ENCODE measurements around the gene SMCO2. TPM values are rescaled to one million over a fixed set of nuclear protein-coding genes. Genes with fewer than 3 reads are reported as not detected.

The SMCO2 gene
- polyA plus RNA-seq, 3 donors = 17.4 TPM; not detected in 2

- intact Hi-C loops (cut with micrococcal nuclease) = loop anchor here in 1 of 2 donors (10.0 kb wide), 1 partner anchor 187 kb away; no protein-coding TSS in a partner anchor
- peak overlapping the region in 1 of 2 donors; percentile 54 for H3K4me3 Mint-ChIP-seq
- H3K9me3 ChIP-seq (replicated peaks in 1 of 2; ENCODE audit: control insufficient read depth in 1 of 2, insufficient read depth in 1 of 2, low read length in 2 of 2) = no peaks in the 10 kb centered on the region
- H3K4me2 ChIP-seq (replicated peaks; ENCODE audit: extremely low read depth, low read length, poor library complexity, severe bottlenecking) = peak overlapping the region; percentile 13
- no peak overlapping the region for H3K9ac ChIP-seq (ENCODE audit: insufficient read depth, low read length, poor library complexity, severe bottlenecking)
- no peaks in the 10 kb centered on the region for H3K27me3 ChIP-seq (ENCODE audit: control insufficient read depth in 2 of 2, insufficient read depth in 2 of 2, low read length in 2 of 2)
- no peaks in the 10 kb centered on the region for H3K27me3 Mint-ChIP-seq (ENCODE audit: low read depth in 3 of 3)
- no peak overlapping the region for H2AFZ ChIP-seq (ENCODE audit: insufficient read depth, low read depth, low read length, poor library complexity, severe bottlenecking)
- no peaks in the 10 kb centered on the region for H4K20me1 ChIP-seq (ENCODE audit: insufficient read depth, low read length)
- peaks cover 25% of the 10 kb centered on the region for H3K4me1 Mint-ChIP-seq
- peak; percentile 23 to 52 (median 37) for DNase-seq
- no peak overlapping the region for H3K27ac ChIP-seq (ENCODE audit: low read depth in 1 of 2, low read length in 2 of 2)
- 25% methylated on average over 2 of the region's 2 CpGs for whole genome bisulfite sequencing (ENCODE audit: insufficient coverage)
- no peaks in the 10 kb centered on the region for H3K79me2 ChIP-seq (ENCODE audit: insufficient read depth, low read length)
- peaks cover 22 to 25% of the 10 kb centered on the region in 2 donors for H3K4me1 ChIP-seq (ENCODE audit: control insufficient read depth in 1 of 2, insufficient read depth in 2 of 2, low read length in 2 of 2)
- TF ChIP-seq CTCF (IDR thresholded peaks at IDR 0.05) = no peak
- no peak overlapping the region for H3K4me3 ChIP-seq (replicated peaks in 1 of 3; ENCODE audit: low read depth in 2 of 3, low read length in 3 of 3)
- H3K36me3 ChIP-seq (replicated peaks in 1 of 2; ENCODE audit: control insufficient read depth in 1 of 2, insufficient read depth in 2 of 2, low read length in 2 of 2) = no peaks in the 10 kb centered on the region
- no peaks in the 10 kb centered on the region for H3K36me3 Mint-ChIP-seq
- peaks cover 0 to 2% (median 0%) of the 10 kb centered on the region in 7 donors for H3K9me3 Mint-ChIP-seq
- H3K27ac Mint-ChIP-seq = peak overlapping the region in 3 of 7 donors; percentile 0 to 31 (median 22)
Observed at GRCh38 chr12:27437839-27438238, 8.7 kb upstream of the SMCO2 start.

- TF ChIP-seq CTCF (IDR thresholded peaks at IDR 0.05) = no peak
- no peak overlapping the region for H3K4me2 ChIP-seq (replicated peaks; ENCODE audit: extremely low read depth, low read length, poor library complexity, severe bottlenecking)
- H3K9me3 ChIP-seq (replicated peaks in 1 of 2; ENCODE audit: control insufficient read depth in 1 of 2, insufficient read depth in 1 of 2, low read length in 2 of 2) = peaks cover 0 to 4% of the 10 kb centered on the region in 2 donors
- no peak overlapping the region for H2AFZ ChIP-seq (ENCODE audit: insufficient read depth, low read depth, low read length, poor library complexity, severe bottlenecking)
- no peak overlapping the region for H3K4me3 Mint-ChIP-seq
- peaks cover 6 to 12% (median 9%) of the 10 kb centered on the region in 7 donors for H3K9me3 Mint-ChIP-seq
- no peak overlapping the region for H3K27ac ChIP-seq (ENCODE audit: low read depth in 1 of 2, low read length in 2 of 2)
- no peaks in the 10 kb centered on the region for H3K79me2 ChIP-seq (ENCODE audit: insufficient read depth, low read length)
- H3K36me3 Mint-ChIP-seq = no peaks in the 10 kb centered on the region
- no peak overlapping the region for H3K4me3 ChIP-seq (replicated peaks in 1 of 3; ENCODE audit: low read depth in 2 of 3, low read length in 3 of 3)
- no peaks in the 10 kb centered on the region for H4K20me1 ChIP-seq (ENCODE audit: insufficient read depth, low read length)
- H3K36me3 ChIP-seq (replicated peaks in 1 of 2; ENCODE audit: control insufficient read depth in 1 of 2, insufficient read depth in 2 of 2, low read length in 2 of 2) = no peaks in the 10 kb centered on the region
- H3K4me1 Mint-ChIP-seq = no peaks in the 10 kb centered on the region
- no peak overlapping the region for H3K9ac ChIP-seq (ENCODE audit: insufficient read depth, low read length, poor library complexity, severe bottlenecking)
- H3K27me3 Mint-ChIP-seq (ENCODE audit: low read depth in 3 of 3) = no peaks in the 10 kb centered on the region
- WGBS (ENCODE audit: insufficient coverage) = 91% methylated on average over 5 of the region's 8 CpGs
- no peak for DNase-seq
- H3K4me1 ChIP-seq (ENCODE audit: control insufficient read depth in 1 of 2, insufficient read depth in 2 of 2, low read length in 2 of 2) = no peaks in the 10 kb centered on the region
- H3K27me3 ChIP-seq (ENCODE audit: control insufficient read depth in 2 of 2, insufficient read depth in 2 of 2, low read length in 2 of 2) = no peaks in the 10 kb centered on the region
- intact Hi-C loops (cut with micrococcal nuclease) = no loop called here
- H3K27ac Mint-ChIP-seq = no peak overlapping the region
Observed at GRCh38 chr12:27447761-27448160, 1.2 kb downstream of the SMCO2 start.
